Measurements from ENCODE around the gene ST14. TPM values are rescaled to one million over a fixed set of nuclear protein-coding genes. Genes with fewer than 3 reads are reported as not detected.

Gene ST14
- total and polyA plus RNA-seq, 2 donors (not counting 1 experiment from before 2014, with no cell fraction given), result 36.2 to 52.2 TPM

- Mint-ChIP-seq H3K4me3 (no peak overlapping the region), H3K9me3 (ENCODE audit: insufficient read depth) (peaks cover 4% of the 10 kb centered on the region), H3K4me1 (peaks cover 50% of the 10 kb centered on the region), H3K27ac (no peak overlapping the region), H3K27me3 (no peaks in the 10 kb centered on the region)
- peaks cover 22 to 29% of the 10 kb centered on the region in 2 donors for H3K4me1 ChIP-seq (ENCODE audit: control insufficient read depth in 2 of 2, insufficient read depth in 2 of 2, low read length in 2 of 2)
- intact Hi-C loops (cut with micrococcal nuclease), result no loop called here
- ATAC-seq (ENCODE audit: low read depth) (no peak), DNase-seq (no peak)
- no peak overlapping the region for H3K4me2 ChIP-seq (replicated peaks; ENCODE audit: low read depth, low read length, poor library complexity, severe bottlenecking)
- no peak overlapping the region for H3K27ac ChIP-seq (ENCODE audit: low read length in 2 of 2)
- TF ChIP-seq CTCF (IDR thresholded peaks at IDR 0.05), result no peak
- TF ChIP-seq EZH2 (IDR thresholded peaks at IDR 0.05; ENCODE audit: borderline replicate concordance, insufficient read depth, low read depth, low read length, poor library complexity, severe bottlenecking), result no peak
- no peak overlapping the region for H3K9ac ChIP-seq (ENCODE audit: low read length)
- ChIA-PET CTCF (no interaction called here), POLR2A (no interaction called here)
- H3K79me2 ChIP-seq (ENCODE audit: control insufficient read depth, insufficient read depth, low read length), result peaks cover 5% of the 10 kb centered on the region
- no peaks in the 10 kb centered on the region for H3K27me3 ChIP-seq (replicated peaks in 1 of 4; ENCODE audit: control extremely low read depth in 1 of 4, control insufficient read depth in 3 of 4, insufficient read depth in 4 of 4, low read length in 3 of 4)
- H4K20me1 ChIP-seq (ENCODE audit: control insufficient read depth, insufficient read depth, low read length, poor library complexity, severe bottlenecking), result no peaks in the 10 kb centered on the region
- no peaks in the 10 kb centered on the region for H3K36me3 ChIP-seq (replicated peaks in 1 of 2; ENCODE audit: control extremely low read depth in 1 of 2, control insufficient read depth in 1 of 2, extremely low read depth in 1 of 2, insufficient read depth in 2 of 2, low read length in 1 of 2)
- H3K4me3 ChIP-seq (ENCODE audit: control extremely low read depth in 1 of 5, extremely low read depth in 1 of 5, insufficient read depth in 1 of 5, low read depth in 2 of 5, low read length in 4 of 5), result no peak overlapping the region
- H2AFZ ChIP-seq (ENCODE audit: insufficient read depth, low read depth, low read length, poor library complexity, severe bottlenecking), result no peak overlapping the region
- H3K9me3 ChIP-seq (ENCODE audit: control extremely low read depth in 1 of 3, control insufficient read depth in 2 of 3, insufficient read depth in 1 of 3, low read length in 2 of 3), result peaks cover 0 to 10% (median 0%) of the 10 kb centered on the region in 3 donors
- 100% methylated on average over 3 of the region's 4 CpGs for WGBS (ENCODE audit: insufficient coverage)
Measured at GRCh38 chr11:130174642-130175041, 15.1 kb downstream of the ST14 start.

GRCh38 chr11:130175898-130176297 is 16.3 kb downstream of the ST14 start:
- CTCF ChIA-PET, result no interaction called here
- H3K4me3 Mint-ChIP-seq, result no peak overlapping the region

More at GRCh38 chr11:130175898-130176297, 16.3 kb downstream of the ST14 start:
- POLR2A ChIA-PET, result no interaction called here
- no peaks in the 10 kb centered on the region for H3K27me3 ChIP-seq (replicated peaks in 1 of 4; ENCODE audit: control extremely low read depth in 1 of 4, control insufficient read depth in 3 of 4, insufficient read depth in 4 of 4, low read length in 3 of 4)
- no peak overlapping the region for H3K4me3 ChIP-seq (ENCODE audit: control extremely low read depth in 1 of 5, extremely low read depth in 1 of 5, insufficient read depth in 1 of 5, low read depth in 2 of 5, low read length in 4 of 5)
- H2AFZ ChIP-seq (ENCODE audit: insufficient read depth, low read depth, low read length, poor library complexity, severe bottlenecking), result no peak overlapping the region
- H3K36me3 ChIP-seq (replicated peaks in 1 of 2; ENCODE audit: control extremely low read depth in 1 of 2, control insufficient read depth in 1 of 2, extremely low read depth in 1 of 2, insufficient read depth in 2 of 2, low read length in 1 of 2), result no peaks in the 10 kb centered on the region
- TF ChIP-seq EZH2 (IDR thresholded peaks at IDR 0.05; ENCODE audit: borderline replicate concordance, insufficient read depth, low read depth, low read length, poor library complexity, severe bottlenecking), result no peak
- TF ChIP-seq CTCF (IDR thresholded peaks at IDR 0.05), result no peak
- peaks cover 0 to 3% (median 0%) of the 10 kb centered on the region in 3 donors for H3K9me3 ChIP-seq (ENCODE audit: control extremely low read depth in 1 of 3, control insufficient read depth in 2 of 3, insufficient read depth in 1 of 3, low read length in 2 of 3)
- H3K79me2 ChIP-seq (ENCODE audit: control insufficient read depth, insufficient read depth, low read length), result no peaks in the 10 kb centered on the region
- DNase-seq (no peak), ATAC-seq (ENCODE audit: low read depth) (no peak)
- no peaks in the 10 kb centered on the region for H4K20me1 ChIP-seq (ENCODE audit: control insufficient read depth, insufficient read depth, low read length, poor library complexity, severe bottlenecking)
- intact Hi-C loops (cut with micrococcal nuclease), result no loop called here
- Mint-ChIP-seq H3K9me3 (ENCODE audit: insufficient read depth) (peaks cover 4% of the 10 kb centered on the region), H3K27ac (no peak overlapping the region), H3K4me1 (peaks cover 50% of the 10 kb centered on the region), H3K27me3 (no peaks in the 10 kb centered on the region)
- H3K4me2 ChIP-seq (replicated peaks; ENCODE audit: low read depth, low read length, poor library complexity, severe bottlenecking), result no peak overlapping the region
- peaks cover 26 to 32% of the 10 kb centered on the region in 2 donors for H3K4me1 ChIP-seq (ENCODE audit: control insufficient read depth in 2 of 2, insufficient read depth in 2 of 2, low read length in 2 of 2)
- WGBS (ENCODE audit: insufficient coverage), result 57% methylated on average over 4 of the region's 5 CpGs
- H3K27ac ChIP-seq (ENCODE audit: low read length in 2 of 2), result no peak overlapping the region
- H3K9ac ChIP-seq (ENCODE audit: low read length), result no peak overlapping the region
